ENCODE results near the gene SLC16A7.
"Not testable (repeated sequence)": the region's sequence is repeated elsewhere in the genome, so short reads cannot be mapped to it uniquely, and the experiment has no call there.

Gene SLC16A7

GRCh38 chr12:59594943-59595500 lies 807 bp upstream of the SLC16A7 start:
- TF ChIP-seq POLR2AphosphoS5 (IDR thresholded peaks at IDR 0.05; ENCODE audit: low read depth, low read length) (no peak), POLR2A (IDR thresholded peaks at IDR 0.05; ENCODE audit: low read depth, low read length) (no peak), TAF1 (IDR thresholded peaks at IDR 0.05; ENCODE audit: borderline replicate concordance, low read depth, low read length) (no peak)
- no peak for FAIRE-seq
- DNase-seq (ENCODE audit: insufficient read length), result no peak

DNA sequence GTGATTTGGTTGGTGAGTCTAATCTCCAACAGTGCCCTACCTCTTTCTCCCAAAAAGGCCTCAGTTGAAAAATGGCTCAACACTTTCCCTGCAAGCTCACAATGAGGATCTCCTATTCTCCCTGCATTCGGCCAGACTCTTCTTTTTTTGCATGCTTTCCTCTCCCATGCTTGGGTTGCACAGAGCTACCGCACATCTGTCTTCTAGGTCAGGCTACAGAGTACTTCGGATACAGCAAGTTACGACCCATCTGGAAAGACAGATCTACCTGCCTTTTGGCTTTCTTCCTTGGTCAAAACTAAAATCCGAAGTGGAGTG lies 305 bp upstream of the SLC16A7 start:
- TF ChIP-seq TAF1 (IDR thresholded peaks at IDR 0.05; ENCODE audit: borderline replicate concordance, low read depth, low read length) (no peak), POLR2AphosphoS5 (IDR thresholded peaks at IDR 0.05; ENCODE audit: low read depth, low read length) (no peak), POLR2A (IDR thresholded peaks at IDR 0.05; ENCODE audit: low read depth, low read length) (no peak)
- FAIRE-seq (peak; percentile 38), DNase-seq (ENCODE audit: insufficient read length) (no peak)

DNA sequence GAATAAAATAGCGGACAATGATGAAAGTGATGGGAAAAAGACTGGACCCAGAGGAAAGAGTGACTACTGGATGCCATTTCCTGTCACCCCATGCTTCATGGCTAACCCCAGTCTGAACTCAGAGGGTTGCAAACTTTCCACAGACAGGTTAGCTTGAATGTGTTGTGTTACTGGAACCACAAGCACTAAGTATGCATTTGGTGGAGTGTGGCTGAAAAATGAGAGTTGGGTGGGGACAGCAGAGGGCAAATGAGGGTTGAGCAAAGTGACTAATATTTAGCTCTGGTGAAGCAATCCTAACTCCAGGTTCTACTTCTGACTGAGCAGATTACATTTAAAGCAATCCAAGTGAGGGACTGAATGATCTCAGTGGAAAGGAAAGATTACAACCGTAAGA lies 1.6 kb downstream of the SLC16A7 start:
- TF ChIP-seq POLR2A (IDR thresholded peaks at IDR 0.05; ENCODE audit: low read depth, low read length) (0 out of 2 replicates have a peak, but pooled peaks have one; percentile 28), POLR2AphosphoS5 (IDR thresholded peaks at IDR 0.05; ENCODE audit: low read depth, low read length) (peak; percentile 38; the same call in 1 of the 2 replicates), TAF1 (IDR thresholded peaks at IDR 0.05; ENCODE audit: borderline replicate concordance, low read depth, low read length) (no peak)
- FAIRE-seq (peak; percentile 92), DNase-seq (ENCODE audit: insufficient read length) (peak; percentile 1)

DNA sequence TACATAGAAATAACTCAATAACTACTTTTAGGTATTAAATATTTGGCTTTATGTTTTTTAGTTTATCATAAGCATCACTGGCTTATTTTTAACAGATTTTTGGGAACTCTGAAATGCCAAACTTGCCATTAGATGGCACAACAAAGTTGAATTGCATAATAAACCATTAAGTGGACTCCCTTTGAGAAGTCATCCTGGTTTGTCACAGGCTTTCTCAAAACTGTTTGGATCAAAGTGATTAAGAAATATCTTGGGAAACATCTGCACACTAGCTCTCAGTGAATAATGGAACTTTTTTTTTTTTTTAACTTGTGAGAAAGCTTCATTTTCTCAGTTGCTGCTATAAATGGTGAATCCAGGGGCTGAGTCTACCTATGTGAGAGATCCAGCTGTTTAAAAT lies 4.3 kb downstream of the SLC16A7 start:
- TF ChIP-seq POLR2A (IDR thresholded peaks at IDR 0.05; ENCODE audit: low read depth, low read length) (no peak), POLR2AphosphoS5 (IDR thresholded peaks at IDR 0.05; ENCODE audit: low read depth, low read length) (no peak), TAF1 (IDR thresholded peaks at IDR 0.05; ENCODE audit: borderline replicate concordance, low read depth, low read length) (no peak)
- FAIRE-seq (no peak), DNase-seq (ENCODE audit: insufficient read length) (no peak)

GRCh38 chr12:59603754-59604153 lies 7.9 kb downstream of the SLC16A7 start:
- DNase-seq (ENCODE audit: insufficient read length), result no peak
- no peak for TF ChIP-seq POLR2A (IDR thresholded peaks at IDR 0.05; ENCODE audit: low read depth, low read length)
- no peak for TF ChIP-seq POLR2AphosphoS5 (IDR thresholded peaks at IDR 0.05; ENCODE audit: low read depth, low read length)
- no peak for TF ChIP-seq TAF1 (IDR thresholded peaks at IDR 0.05; ENCODE audit: borderline replicate concordance, low read depth, low read length)
- FAIRE-seq, result no peak

DNA sequence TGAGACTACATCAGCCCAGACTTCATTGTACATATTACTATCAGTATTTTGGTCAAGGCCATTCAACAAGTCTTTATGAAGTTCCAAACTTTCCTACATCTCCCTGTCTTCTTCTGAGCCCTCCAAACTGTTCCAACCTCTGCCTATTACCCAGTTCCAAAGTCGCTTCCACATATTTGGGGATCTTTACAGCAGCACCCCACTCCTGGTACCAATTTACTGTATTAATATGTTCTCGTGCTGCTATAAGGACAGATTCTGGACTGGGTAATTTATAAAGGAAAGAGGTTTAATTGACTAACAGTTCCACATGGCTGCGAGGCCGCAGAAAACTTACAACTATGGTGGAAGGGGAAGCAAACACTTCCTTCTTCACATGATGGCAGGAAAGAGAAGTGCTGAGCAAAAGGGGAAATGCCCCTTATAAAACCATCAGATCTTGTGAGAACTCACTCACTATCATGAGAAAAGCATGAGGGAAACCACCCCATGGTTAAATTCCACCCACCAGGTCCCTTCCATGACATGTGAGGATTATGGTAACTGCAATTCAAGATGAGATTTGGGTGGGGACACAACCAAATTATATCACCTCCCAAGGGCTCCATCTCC lies 17.1 kb downstream of the SLC16A7 start:
- FAIRE-seq; DNase-seq (ENCODE audit: insufficient read length): not testable (repeated sequence)

DNA sequence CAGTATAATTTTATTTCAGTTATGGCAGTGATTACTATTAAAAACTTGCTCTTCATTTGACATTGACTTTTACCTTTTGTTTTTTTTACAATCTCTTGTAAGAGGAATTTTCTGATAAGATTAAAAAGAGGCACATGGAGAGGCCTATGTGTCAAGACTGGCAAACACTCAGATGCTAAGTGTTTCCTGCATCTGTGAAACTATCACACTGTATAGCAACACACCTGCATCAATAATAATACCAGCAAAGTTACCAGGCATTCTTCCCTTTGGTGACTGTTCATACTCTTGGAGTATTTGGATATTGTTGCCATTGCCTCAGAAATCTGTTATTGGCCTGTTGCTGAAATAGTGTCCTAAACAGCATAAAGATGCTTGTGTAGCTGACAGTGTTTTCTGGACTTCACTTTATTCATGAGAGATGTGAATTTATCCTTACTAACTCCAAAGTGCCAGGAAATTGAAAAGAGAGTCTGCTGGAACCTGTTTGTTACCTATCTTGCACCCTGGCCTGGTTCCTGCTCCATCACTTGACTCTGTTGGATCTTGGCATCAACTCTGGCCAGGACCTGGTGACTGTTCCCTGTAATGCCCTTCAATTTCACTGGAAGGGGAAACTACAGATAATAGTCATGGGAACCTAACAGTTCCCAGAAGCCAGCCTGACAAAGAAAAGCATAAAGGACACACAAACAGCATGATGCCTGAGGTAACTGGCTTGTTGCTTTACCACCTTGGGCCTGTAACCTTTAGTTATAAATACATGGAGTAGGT lies 19.8 kb downstream of the SLC16A7 start:
- no peak for FAIRE-seq
- TF ChIP-seq POLR2A (IDR thresholded peaks at IDR 0.05; ENCODE audit: low read depth, low read length) (no peak), POLR2AphosphoS5 (IDR thresholded peaks at IDR 0.05; ENCODE audit: low read depth, low read length) (no peak), TAF1 (IDR thresholded peaks at IDR 0.05; ENCODE audit: borderline replicate concordance, low read depth, low read length) (no peak)
- DNase-seq (ENCODE audit: insufficient read length), result no peak

DNA sequence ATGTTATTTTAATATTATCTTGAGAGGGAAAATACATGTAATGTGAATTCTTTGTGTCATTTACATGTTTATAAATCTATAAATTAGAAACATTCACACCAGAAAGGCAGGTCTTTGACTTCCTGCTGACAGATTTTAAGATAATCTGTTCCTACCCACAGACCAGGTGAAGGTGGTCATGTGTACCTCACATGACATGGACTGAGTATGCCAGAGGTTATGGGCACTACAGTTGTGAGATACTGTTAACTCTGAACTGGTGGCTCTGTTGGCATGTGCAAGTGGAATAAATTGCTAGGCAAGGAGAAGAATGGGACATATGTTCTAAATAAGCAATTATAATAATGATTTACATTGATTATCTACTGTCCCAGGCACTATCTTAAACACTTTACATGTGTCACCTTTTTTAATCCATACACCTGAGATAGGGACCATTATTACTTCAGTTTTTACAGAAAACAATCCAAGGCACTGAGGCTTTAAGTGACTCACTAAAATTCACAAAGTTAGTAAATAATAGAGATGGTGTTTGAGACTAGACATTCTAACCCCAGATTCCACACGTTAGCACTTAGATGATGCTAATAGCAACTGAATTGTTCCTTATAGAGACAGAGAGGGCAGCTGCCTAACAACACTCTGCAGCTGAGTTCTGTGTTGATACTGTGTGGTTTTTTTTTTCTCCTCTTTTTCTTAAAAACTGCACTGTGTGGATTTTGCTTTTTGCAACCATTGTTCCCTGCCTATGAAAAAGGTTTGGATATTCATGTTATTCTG lies 23.8 kb downstream of the SLC16A7 start:
- FAIRE-seq (no peak), DNase-seq (ENCODE audit: insufficient read length) (no peak)
- TF ChIP-seq POLR2A (IDR thresholded peaks at IDR 0.05; ENCODE audit: low read depth, low read length), result no peak
- TF ChIP-seq POLR2AphosphoS5 (IDR thresholded peaks at IDR 0.05; ENCODE audit: low read depth, low read length), result no peak
- no peak for TF ChIP-seq TAF1 (IDR thresholded peaks at IDR 0.05; ENCODE audit: borderline replicate concordance, low read depth, low read length)

GRCh38 chr12:59620326-59620725 lies 24.5 kb downstream of the SLC16A7 start:
- DNase-seq (ENCODE audit: insufficient read length) (no peak), FAIRE-seq (no peak)
- TF ChIP-seq TAF1 (IDR thresholded peaks at IDR 0.05; ENCODE audit: borderline replicate concordance, low read depth, low read length) (no peak), POLR2AphosphoS5 (IDR thresholded peaks at IDR 0.05; ENCODE audit: low read depth, low read length) (no peak), POLR2A (IDR thresholded peaks at IDR 0.05; ENCODE audit: low read depth, low read length) (no peak)

DNA sequence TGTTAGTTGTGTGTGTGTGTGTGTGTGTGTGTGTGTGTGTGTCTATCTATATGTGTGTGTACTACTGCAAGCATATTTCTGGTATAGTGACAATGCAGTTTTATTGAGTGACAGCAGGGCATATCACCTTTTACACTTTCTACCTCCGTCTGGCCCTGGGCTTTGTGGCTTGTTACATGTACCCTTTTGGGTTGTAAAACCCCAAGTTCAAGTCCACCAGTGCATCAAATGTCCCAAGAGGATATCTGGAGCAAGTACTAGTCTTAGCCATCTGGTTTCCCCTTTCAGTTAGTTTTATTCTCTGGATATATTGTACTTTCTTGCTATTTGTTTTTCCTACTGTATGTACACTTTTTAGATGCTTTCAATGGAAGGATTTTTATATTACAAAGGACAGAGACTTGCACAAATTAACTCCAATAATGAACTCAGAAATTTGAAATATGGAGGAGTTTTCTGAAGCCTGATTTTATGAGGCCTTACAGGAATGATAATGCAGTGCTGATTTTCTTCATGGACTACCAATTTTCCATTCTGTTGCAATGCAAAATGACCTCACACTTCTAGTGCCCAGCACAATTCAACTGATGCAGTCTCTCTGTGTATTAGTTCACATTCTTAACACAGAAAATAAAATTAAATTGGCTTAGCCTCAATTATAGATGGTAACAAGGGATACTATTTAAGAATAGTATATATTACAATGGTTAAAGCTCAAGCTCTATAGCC lies 29.1 kb downstream of the SLC16A7 start:
- TF ChIP-seq POLR2AphosphoS5 (IDR thresholded peaks at IDR 0.05; ENCODE audit: low read depth, low read length) (no peak), POLR2A (IDR thresholded peaks at IDR 0.05; ENCODE audit: low read depth, low read length) (no peak), TAF1 (IDR thresholded peaks at IDR 0.05; ENCODE audit: borderline replicate concordance, low read depth, low read length) (no peak)
- FAIRE-seq, result no peak

GRCh38 chr12:59626382-59626781 lies 30.6 kb downstream of the SLC16A7 start:
- DNase-seq (ENCODE audit: insufficient read length) (no peak), FAIRE-seq (no peak)

More for the DNA sequence above, 29.1 kb downstream of the SLC16A7 start:
- no peak for DNase-seq (ENCODE audit: insufficient read length)

More at GRCh38 chr12:59626382-59626781, 30.6 kb downstream of the SLC16A7 start:
- no peak for TF ChIP-seq POLR2AphosphoS5 (IDR thresholded peaks at IDR 0.05; ENCODE audit: low read depth, low read length)
- TF ChIP-seq TAF1 (IDR thresholded peaks at IDR 0.05; ENCODE audit: borderline replicate concordance, low read depth, low read length), result no peak
- TF ChIP-seq POLR2A (IDR thresholded peaks at IDR 0.05; ENCODE audit: low read depth, low read length), result no peak

Data from GM12892 (cell line).